HEK293 (cell line): ENCODE data around the gene TARS3.

ENCODE experiments used
- CTCF ChIA-PET: fragments of 350-600 bp; formaldehyde crosslinking; extraction: SDS; loops from one replicate; lab custom pipeline; 2021; ENCODE audit warnings: antibody characterized with exemption; lab: Yijun Ruan, JAX
- POLR2A ChIA-PET: fragments of 300-600 bp; formaldehyde crosslinking; extraction: SDS; loops from one replicate; lab custom pipeline; 2020; ENCODE audit warnings: antibody characterized with exemption, inconsistent platforms; lab: Yijun Ruan, JAX
- H3K27ac ChIP-seq: fragments of 200-500 bp; sonication (Bioruptor generic); 2 replicates; pipeline ENCODE4 v1.5.1; 2014; ENCODE audit warnings: low read depth, low read length, control low read depth, inconsistent platforms; ENCODE audit errors: extremely low read depth
- H3K36me3 ChIP-seq, 2 experiments: fragments of 200-500 bp in 1 of 2; sonication (Bioruptor generic) in 1 of 2; 1 replicate in 1 of 2; 2 replicates in 1 of 2; pipeline ENCODE4 v1.5.1; 2014 to 2017; ENCODE audit warnings: inconsistent platforms in 2 of 2, low read length in 2 of 2; ENCODE audit not compliant: control insufficient read depth in 2 of 2, insufficient read depth in 1 of 2
- H3K4me1 ChIP-seq: fragments of 200-500 bp; sonication (Bioruptor generic); 2 replicates; pipeline ENCODE4 v1.5.1; 2014; ENCODE audit warnings: mild to moderate bottlenecking, low read length, inconsistent platforms; ENCODE audit not compliant: control insufficient read depth, insufficient read depth
- H3K4me3 ChIP-seq: 2 replicates; pipeline ENCODE4 v1.5.1; 2011; ENCODE audit warnings: low read depth, mild to moderate bottlenecking, control low read depth, low read length, moderate library complexity
- H3K9me3 ChIP-seq: fragments of 200-500 bp; sonication (Bioruptor generic); 2 replicates; pipeline ENCODE4 v1.5.1; 2014; ENCODE audit warnings: low read depth, low read length, inconsistent platforms; ENCODE audit not compliant: control insufficient read depth, insufficient read depth
- ATF2 ChIP-seq: fragments of 450-650 bp; formaldehyde crosslinking; IDR thresholded peaks from 2 replicates; pipeline ENCODE4 v1.5.1; 2016; ENCODE audit warnings: missing biosample characterization, missing genetic modification characterization, low read depth
- HOXA7 ChIP-seq: sonication (generic); formaldehyde crosslinking; IDR thresholded peaks from 2 replicates; pipeline ENCODE4 v1.8.1; 2022; ENCODE audit warnings: missing genetic modification reagents, borderline replicate concordance
- HOXD13 ChIP-seq: sonication (generic); formaldehyde crosslinking; IDR thresholded peaks from 2 replicates; pipeline ENCODE4 v1.8.0; 2022; ENCODE audit warnings: missing genetic modification reagents, borderline replicate concordance
- ZNF112 ChIP-seq: fragments of 450-650 bp; formaldehyde crosslinking; IDR thresholded peaks from 2 replicates; pipeline ENCODE4 v1.5.0; 2017; ENCODE audit warnings: missing biosample characterization, missing genetic modification characterization
- ZNF121 ChIP-seq: fragments of 450-650 bp; formaldehyde crosslinking; IDR thresholded peaks from 2 replicates; pipeline ENCODE4 v1.5.1; 2016; ENCODE audit warnings: missing biosample characterization, missing genetic modification characterization
- ZNF132 ChIP-seq: fragments of 450-650 bp; formaldehyde crosslinking; IDR thresholded peaks from 2 replicates; pipeline ENCODE4 v1.5.1; 2017; ENCODE audit warnings: missing biosample characterization, missing genetic modification characterization, borderline replicate concordance
- ZNF18 ChIP-seq: fragments of 450-650 bp; formaldehyde crosslinking; IDR thresholded peaks from 2 replicates; pipeline ENCODE4 v1.5.1; 2016; ENCODE audit warnings: missing biosample characterization, missing genetic modification characterization
- ZNF214 ChIP-seq: fragments of 450-650 bp; formaldehyde crosslinking; IDR thresholded peaks from 2 replicates; pipeline ENCODE4 v1.5.1; 2017; ENCODE audit warnings: missing biosample characterization, mild to moderate bottlenecking, missing genetic modification characterization, borderline replicate concordance
- ZNF354C ChIP-seq: fragments of 450-650 bp; formaldehyde crosslinking; IDR thresholded peaks from 2 replicates; pipeline ENCODE4 v1.5.1; 2016; ENCODE audit warnings: missing biosample characterization, missing genetic modification characterization, low read depth, borderline replicate concordance
- ZNF391 ChIP-seq: fragments of 450-650 bp; formaldehyde crosslinking; IDR thresholded peaks from 2 replicates; pipeline ENCODE4 v1.5.1; 2016; ENCODE audit warnings: low read depth, missing biosample characterization, missing genetic modification characterization, borderline replicate concordance
- ZNF398 ChIP-seq: fragments of 450-650 bp; formaldehyde crosslinking; IDR thresholded peaks from 2 replicates; pipeline ENCODE4 v1.5.1; 2017; ENCODE audit warnings: missing biosample characterization, missing genetic modification characterization
- ZNF473 ChIP-seq: fragments of 450-650 bp; formaldehyde crosslinking; IDR thresholded peaks from 2 replicates; pipeline ENCODE4 v1.5.1; 2017; ENCODE audit warnings: missing biosample characterization, missing genetic modification characterization
- ZNF510 ChIP-seq: fragments of 450-650 bp; formaldehyde crosslinking; IDR thresholded peaks from 2 replicates; pipeline ENCODE4 v1.5.1; 2018; ENCODE audit warnings: mild to moderate bottlenecking, missing genetic modification characterization, missing biosample characterization; ENCODE audit not compliant: insufficient replicate concordance
- ZNF555 ChIP-seq: fragments of 450-650 bp; formaldehyde crosslinking; conservative IDR thresholded peaks from 2 replicates; pipeline ENCODE4 v1.5.1; 2017; ENCODE audit warnings: missing biosample characterization, mild to moderate bottlenecking, missing genetic modification characterization, inconsistent platforms
- ZNF623 ChIP-seq: fragments of 450-650 bp; formaldehyde crosslinking; IDR thresholded peaks from 2 replicates; pipeline ENCODE4 v1.5.1; 2016; ENCODE audit warnings: missing biosample characterization, missing genetic modification characterization
- ZNF624 ChIP-seq: fragments of 450-650 bp; formaldehyde crosslinking; IDR thresholded peaks from 2 replicates; pipeline ENCODE4 v1.5.1; 2017; ENCODE audit warnings: missing biosample characterization, missing genetic modification characterization
- ZNF626 ChIP-seq: fragments of 450-650 bp; sonication (Bioruptor Pico); formaldehyde crosslinking; IDR thresholded peaks from 2 replicates; pipeline ENCODE4 v1.5.1; 2018; ENCODE audit warnings: missing biosample characterization, missing genetic modification characterization, inconsistent platforms
- ZNF830 ChIP-seq: fragments of 450-650 bp; IDR thresholded peaks from 2 replicates; pipeline ENCODE4 v1.5.0; 2018; ENCODE audit warnings: missing biosample characterization, missing genetic modification characterization, low read depth, mild to moderate bottlenecking, moderate library complexity
- ZSCAN23 ChIP-seq: fragments of 450-650 bp; formaldehyde crosslinking; IDR thresholded peaks from 2 replicates; pipeline ENCODE4 v1.5.1; 2016; ENCODE audit warnings: missing biosample characterization, missing genetic modification characterization

The TARS3 gene

GRCh38 chr15:101723874-101724674, at the start of gene TARS3 (continued):
- no peak for TF ChIP-seq ZNF398 (tag by site-specific recombination)
- no peak for TF ChIP-seq ZNF354C (tag by site-specific recombination)
- TF ChIP-seq ZNF830, result no peak
- TF ChIP-seq ZNF555 (tag by site-specific recombination), result no peak
- no peak for TF ChIP-seq ZNF473 (tag by site-specific recombination)

- CTCF ChIA-PET, result interaction anchor here (1.1 kb wide), 2 partner anchors 24 to 287 kb away, joined by 3 to 11 read pairs; no protein-coding TSS in a partner anchor
- TF ChIP-seq ZNF626 (tag by site-specific recombination), result no peak
- TF ChIP-seq, all 188 proteins: peak for 0
- Histone ChIP-seq H3K36me3 (peaks cover 0 to 21% of the 10 kb centered on the region in 2 experiments; a peak in 2 of 3 replicates), H3K4me3 (no peak overlapping the region), H3K4me1 (no peaks in the 10 kb centered on the region), H3K27ac (no peak overlapping the region), H3K9me3 (no peaks in the 10 kb centered on the region)
- POLR2A ChIA-PET, result interaction anchor here (2.4 kb wide), 1 partner anchor 287 kb away, joined by 45 read pairs; no protein-coding TSS in a partner anchor
Observed at GRCh38 chr15:101773496-101774100, 49.3 kb upstream of the TARS3 start.

- Histone ChIP-seq H3K27ac (no peak overlapping the region), H3K36me3 (peaks cover 0 to 21% of the 10 kb centered on the region in 2 experiments; a peak in 2 of 3 replicates), H3K4me3 (no peak overlapping the region), H3K9me3 (no peaks in the 10 kb centered on the region), H3K4me1 (no peaks in the 10 kb centered on the region)
- CTCF ChIA-PET, result interaction anchor here (1.1 to 1.3 kb wide), 3 partner anchors 25 to 286 kb away, joined by 3 to 11 read pairs (median 4); no protein-coding TSS in a partner anchor
- TF ChIP-seq ZNF112 (no peak), ZNF18 (tag by site-specific recombination) (no peak), HOXD13 (CRISPR knock-in tag) (no peak), ZNF624 (tag by site-specific recombination) (no peak), ZSCAN23 (tag by site-specific recombination) (no peak), ZNF121 (tag by site-specific recombination) (no peak), ZNF623 (tag by site-specific recombination) (no peak), ZNF391 (tag by site-specific recombination) (no peak), HOXA7 (CRISPR knock-in tag) (no peak), ATF2 (tag by site-specific recombination) (no peak), ZNF473 (tag by site-specific recombination) (no peak), ZNF214 (no peak), ZNF132 (tag by site-specific recombination) (no peak), ZNF510 (no peak)
- POLR2A ChIA-PET, result interaction anchor here (2.4 kb wide), 1 partner anchor 286 kb away, joined by 45 read pairs; no protein-coding TSS in a partner anchor
Observed at GRCh38 chr15:101772921-101773320, 48.6 kb upstream of the TARS3 start.
